ENCODE measurements around the gene SERINC5. TPM values are rescaled to one million over a fixed set of nuclear protein-coding genes. Genes with fewer than 3 reads are reported as not detected.

Gene SERINC5
- total RNA-seq, 2 donors from 2014 or later: 134 to 183 TPM

DNA sequence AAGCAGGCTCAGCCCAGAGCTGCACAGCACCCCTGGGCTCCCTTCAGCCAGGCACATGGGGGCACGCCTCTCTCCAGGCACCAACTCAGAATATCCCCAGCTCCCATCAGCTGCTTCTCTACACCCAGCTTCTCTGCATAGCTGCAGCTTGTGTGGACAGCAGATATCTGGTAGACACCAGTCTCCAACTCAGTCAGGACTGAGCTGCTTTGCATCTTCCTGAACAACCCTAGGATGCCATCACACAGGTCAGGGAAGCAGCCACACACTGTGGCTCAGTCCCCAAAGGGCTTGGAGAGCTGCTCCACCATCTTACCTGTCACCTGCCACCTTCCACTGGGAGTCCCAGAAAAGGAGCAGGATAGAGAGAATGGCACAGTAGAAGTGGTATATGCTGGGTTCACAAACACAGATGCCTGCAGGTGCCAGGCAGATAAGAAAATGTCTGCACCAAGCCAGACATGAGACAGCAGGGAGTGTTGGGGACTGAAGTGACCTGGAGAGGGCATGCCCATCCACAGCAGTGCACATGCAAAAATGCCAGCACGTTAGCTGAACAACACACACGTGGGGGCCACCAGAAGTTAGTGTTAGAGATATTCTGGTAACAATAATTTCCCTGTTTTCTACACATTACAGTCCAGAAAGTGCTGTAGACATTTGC lies 178.7 kb downstream of the SERINC5 start:
- WGBS, 2 experiments (ENCODE audit: insufficient coverage in 1 of 2, insufficient read length in 1 of 2): 91 to 100% methylated on average over 2 to 3 of the region's 3 CpGs
- no peaks in the 10 kb centered on the region for H3K9me3 Mint-ChIP-seq
- Histone ChIP-seq H3K4me3 (ENCODE audit: low read length) (no peak overlapping the region), H3K9me3 (ENCODE audit: control insufficient read depth, low read length) (no peaks in the 10 kb centered on the region), H3K36me3 (ENCODE audit: control insufficient read depth, insufficient read depth, low read length) (no peaks in the 10 kb centered on the region), H3K27ac (ENCODE audit: low read depth, low read length) (no peak overlapping the region), H3K27me3 (ENCODE audit: control insufficient read depth, insufficient read depth, low read length, poor library complexity, severe bottlenecking) (no peaks in the 10 kb centered on the region), H3K9ac (ENCODE audit: extremely low read depth, low read length, poor library complexity, severe bottlenecking) (no peak overlapping the region), H3K4me1 (ENCODE audit: control insufficient read depth, insufficient read depth, low read length) (no peaks in the 10 kb centered on the region)
- no peak for DNase-seq
- H3K36me3 Mint-ChIP-seq (ENCODE audit: low read depth): no peaks in the 10 kb centered on the region
- H3K27ac Mint-ChIP-seq: no peak overlapping the region
- H3K4me1 Mint-ChIP-seq: no peaks in the 10 kb centered on the region
- TF ChIP-seq, protein P1, sequence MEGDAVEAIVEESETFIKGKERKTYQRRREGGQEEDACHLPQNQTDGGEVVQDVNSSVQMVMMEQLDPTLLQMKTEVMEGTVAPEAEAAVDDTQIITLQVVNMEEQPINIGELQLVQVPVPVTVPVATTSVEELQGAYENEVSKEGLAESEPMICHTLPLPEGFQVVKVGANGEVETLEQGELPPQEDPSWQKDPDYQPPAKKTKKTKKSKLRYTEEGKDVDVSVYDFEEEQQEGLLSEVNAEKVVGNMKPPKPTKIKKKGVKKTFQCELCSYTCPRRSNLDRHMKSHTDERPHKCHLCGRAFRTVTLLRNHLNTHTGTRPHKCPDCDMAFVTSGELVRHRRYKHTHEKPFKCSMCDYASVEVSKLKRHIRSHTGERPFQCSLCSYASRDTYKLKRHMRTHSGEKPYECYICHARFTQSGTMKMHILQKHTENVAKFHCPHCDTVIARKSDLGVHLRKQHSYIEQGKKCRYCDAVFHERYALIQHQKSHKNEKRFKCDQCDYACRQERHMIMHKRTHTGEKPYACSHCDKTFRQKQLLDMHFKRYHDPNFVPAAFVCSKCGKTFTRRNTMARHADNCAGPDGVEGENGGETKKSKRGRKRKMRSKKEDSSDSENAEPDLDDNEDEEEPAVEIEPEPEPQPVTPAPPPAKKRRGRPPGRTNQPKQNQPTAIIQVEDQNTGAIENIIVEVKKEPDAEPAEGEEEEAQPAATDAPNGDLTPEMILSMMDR (conservative IDR thresholded peaks at IDR 0.05): no peak
- no peak overlapping the region for H3K4me3 Mint-ChIP-seq
- no peaks in the 10 kb centered on the region for H3K27me3 Mint-ChIP-seq (ENCODE audit: insufficient read depth)

DNA sequence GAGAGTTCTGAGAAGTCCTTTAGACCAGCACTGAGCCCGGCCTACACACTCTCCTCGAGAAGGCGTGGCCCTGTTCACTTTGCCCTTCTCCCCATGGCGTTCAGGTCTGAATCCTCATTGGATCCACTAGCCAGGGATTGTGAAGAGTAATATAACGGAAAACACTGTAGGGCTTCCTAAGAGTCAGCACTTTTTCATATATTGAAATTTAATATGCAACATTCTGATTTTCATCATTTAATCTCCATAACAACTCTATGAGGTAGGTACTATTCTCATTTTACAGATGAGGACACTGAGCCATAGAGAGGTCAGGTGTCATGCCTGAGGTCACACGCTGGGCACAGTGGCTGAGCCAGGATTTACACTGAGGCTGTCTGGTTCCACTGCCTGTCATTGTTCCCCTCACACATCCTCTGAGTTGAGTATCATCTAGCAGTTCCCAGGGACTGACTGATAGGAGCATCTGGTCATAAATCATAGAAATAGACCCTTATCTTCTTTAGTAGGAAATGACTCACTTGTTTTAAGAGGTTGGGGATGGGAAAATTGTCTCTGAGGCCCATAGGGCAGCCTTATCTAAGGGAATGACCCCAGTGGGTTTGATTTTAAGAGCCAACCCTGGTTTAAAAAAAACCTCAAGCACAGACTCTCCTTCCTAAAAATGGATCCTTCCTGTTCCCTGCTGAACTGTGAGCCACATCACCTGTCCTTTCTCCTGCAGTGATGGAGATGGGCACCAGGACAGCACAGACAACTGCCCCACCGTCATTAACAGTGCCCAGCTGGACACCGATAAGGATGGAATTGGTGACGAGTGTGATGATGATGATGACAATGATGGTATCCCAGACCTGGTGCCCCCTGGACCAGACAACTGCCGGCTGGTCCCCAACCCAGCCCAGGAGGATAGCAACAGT lies 179.5 kb downstream of the SERINC5 start:
- Histone ChIP-seq H3K36me3 (ENCODE audit: control insufficient read depth, insufficient read depth, low read length) (no peaks in the 10 kb centered on the region), H3K27ac (ENCODE audit: low read depth, low read length) (no peak overlapping the region), H3K4me3 (ENCODE audit: low read length) (no peak overlapping the region), H3K27me3 (ENCODE audit: control insufficient read depth, insufficient read depth, low read length, poor library complexity, severe bottlenecking) (no peaks in the 10 kb centered on the region), H3K9me3 (ENCODE audit: control insufficient read depth, low read length) (no peaks in the 10 kb centered on the region), H3K4me1 (ENCODE audit: control insufficient read depth, insufficient read depth, low read length) (no peaks in the 10 kb centered on the region), H3K9ac (ENCODE audit: extremely low read depth, low read length, poor library complexity, severe bottlenecking) (no peak overlapping the region)
- Mint-ChIP-seq H3K9me3 (no peaks in the 10 kb centered on the region), H3K36me3 (ENCODE audit: low read depth) (no peaks in the 10 kb centered on the region), H3K4me3 (no peak overlapping the region), H3K27me3 (ENCODE audit: insufficient read depth) (no peaks in the 10 kb centered on the region), H3K4me1 (no peaks in the 10 kb centered on the region), H3K27ac (no peak overlapping the region)
- DNase-seq: no peak
- 94% methylated on average over 6 to 10 of the region's 10 CpGs for WGBS, 2 experiments (ENCODE audit: insufficient coverage in 1 of 2, insufficient read length in 1 of 2)
- TF ChIP-seq, protein P1 (conservative IDR thresholded peaks at IDR 0.05): no peak

DNA sequence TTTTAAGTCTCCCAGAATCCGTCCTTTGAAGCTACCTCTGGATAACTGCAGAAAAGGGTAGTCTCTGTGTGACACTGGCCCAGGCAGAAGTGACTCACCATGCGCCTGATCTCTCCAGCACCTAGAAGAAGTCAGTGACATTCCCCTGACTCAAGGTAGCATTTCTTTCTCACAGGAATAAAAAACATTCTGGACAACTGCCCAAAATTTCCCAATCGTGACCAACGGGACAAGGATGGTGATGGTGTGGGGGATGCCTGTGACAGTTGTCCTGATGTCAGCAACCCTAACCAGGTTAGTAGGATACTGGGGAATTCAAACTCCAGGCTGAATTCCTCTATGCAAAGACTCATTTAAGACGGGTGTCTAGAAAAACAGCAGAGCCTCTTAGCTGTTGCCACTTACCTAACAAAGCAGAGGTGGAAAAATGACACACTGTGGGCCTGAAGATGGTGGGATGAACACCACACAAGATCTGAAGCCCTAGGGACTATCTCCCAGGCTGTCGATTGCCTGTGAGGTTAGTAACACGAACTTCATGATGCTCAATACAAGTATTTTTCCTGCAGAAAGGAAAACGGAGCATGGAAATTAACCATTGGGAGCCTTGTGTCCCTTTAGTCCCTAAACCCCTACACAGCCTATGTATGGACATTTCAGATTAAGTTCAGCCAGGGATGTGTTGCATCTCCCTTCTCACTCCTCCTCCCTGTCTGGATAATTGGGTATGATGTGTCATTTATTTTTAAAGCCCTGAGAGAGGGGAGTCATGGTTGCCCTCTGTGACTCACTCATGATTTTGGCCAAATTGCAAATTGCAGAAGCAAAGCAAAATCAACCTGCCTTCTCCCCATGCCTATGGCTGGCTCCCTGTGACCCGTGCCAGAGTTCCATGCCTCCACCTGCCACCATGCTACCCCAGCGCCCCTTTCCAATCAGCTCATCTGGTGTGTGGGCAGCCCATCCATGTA lies 183.5 kb downstream of the SERINC5 start:
- 86 to 93% methylated on average over 9 to 10 of the region's 10 CpGs for WGBS, 2 experiments (ENCODE audit: insufficient coverage in 1 of 2, insufficient read length in 1 of 2)
- Mint-ChIP-seq H3K4me3 (no peak overlapping the region), H3K9me3 (no peaks in the 10 kb centered on the region), H3K4me1 (no peaks in the 10 kb centered on the region), H3K36me3 (ENCODE audit: low read depth) (no peaks in the 10 kb centered on the region), H3K27me3 (ENCODE audit: insufficient read depth) (no peaks in the 10 kb centered on the region), H3K27ac (no peak overlapping the region)
- TF ChIP-seq, protein P1 (conservative IDR thresholded peaks at IDR 0.05): no peak
- Histone ChIP-seq H3K27ac (ENCODE audit: low read depth, low read length) (no peak overlapping the region), H3K4me3 (ENCODE audit: low read length) (no peak overlapping the region), H3K9me3 (ENCODE audit: control insufficient read depth, low read length) (no peaks in the 10 kb centered on the region), H3K9ac (ENCODE audit: extremely low read depth, low read length, poor library complexity, severe bottlenecking) (no peak overlapping the region), H3K36me3 (ENCODE audit: control insufficient read depth, insufficient read depth, low read length) (no peaks in the 10 kb centered on the region), H3K4me1 (ENCODE audit: control insufficient read depth, insufficient read depth, low read length) (no peaks in the 10 kb centered on the region), H3K27me3 (ENCODE audit: control insufficient read depth, insufficient read depth, low read length, poor library complexity, severe bottlenecking) (no peaks in the 10 kb centered on the region)
- no peak for DNase-seq

All from endodermal cell (in vitro differentiated cells).